Smooth muscle cell (in vitro differentiated cells): ENCODE results near the gene KRTAP5-4. TPM values are rescaled to one million over a fixed set of nuclear protein-coding genes. Genes with fewer than 3 reads are reported as not detected.
"Not testable (repeated sequence)": the region's sequence is repeated elsewhere in the genome, so short reads cannot be mapped to it uniquely, and the experiment has no call there.

Experiments
- DNase-seq: peaks from one replicate; lab custom pipeline; 2025; ENCODE audit not compliant: unreplicated experiment; lab: John Stamatoyannopoulos, UW
- H2AFZ ChIP-seq: fragments of 200-600 bp; sonication (generic); 2 replicates; pipeline ENCODE4 v1.6.0; 2016; ENCODE audit warnings: antibody characterized with exemption, low read depth, mild to moderate bottlenecking
- H3F3A ChIP-seq: fragments of 200-600 bp; sonication (generic); 2 replicates; pipeline ENCODE4 v1.6.0; 2017; ENCODE audit warnings: antibody characterized with exemption, low read depth
- H3K27ac ChIP-seq: fragments of 200-600 bp; sonication (generic); 2 replicates; pipeline ENCODE4 v1.5.1; 2016; ENCODE audit warnings: low read depth, mild to moderate bottlenecking
- H3K27me3 ChIP-seq: fragments of 200-600 bp; sonication (generic); 2 replicates; pipeline ENCODE4 v1.6.1; 2016; ENCODE audit warnings: low read depth, mild to moderate bottlenecking
- H3K36me3 ChIP-seq: fragments of 200-600 bp; sonication (generic); 2 replicates; pipeline ENCODE4 v1.5.1; 2016; ENCODE audit warnings: low read depth
- H3K4me1 ChIP-seq: fragments of 200-600 bp; sonication (generic); 2 replicates; pipeline ENCODE4 v1.5.1; 2016; ENCODE audit warnings: low read depth
- H3K4me2 ChIP-seq: fragments of 200-600 bp; sonication (generic); 2 replicates; pipeline ENCODE4 v1.6.0; 2016; ENCODE audit warnings: mild to moderate bottlenecking
- H3K4me3 ChIP-seq: fragments of 200-600 bp; sonication (generic); 2 replicates; pipeline ENCODE4 v1.5.1; 2016; ENCODE audit warnings: mild to moderate bottlenecking
- H3K79me2 ChIP-seq: fragments of 200-600 bp; sonication (generic); 2 replicates; pipeline ENCODE4 v1.6.0; 2016; ENCODE audit warnings: low read depth, mild to moderate bottlenecking
- H3K9ac ChIP-seq: fragments of 200-600 bp; sonication (generic); 2 replicates; pipeline ENCODE4 v1.6.0; 2016; ENCODE audit warnings: low read depth
- H3K9me3 ChIP-seq: fragments of 200-600 bp; sonication (generic); replicated peaks from 2 replicates; pipeline ENCODE4 v1.5.1; 2016; ENCODE audit warnings: low read depth
- H4K20me1 ChIP-seq: fragments of 200-600 bp; sonication (generic); 2 replicates; pipeline ENCODE4 v1.6.0; 2016; ENCODE audit warnings: low read depth
- WGBS: methylation state at CpG from one replicate; pipeline ENCODE4 v1.1.7; 2016; ENCODE audit warnings: low lambda C conversion rate; 5-methylcytosine and 5-hydroxymethylcytosine counted together
- polyA plus RNA-seq: library from polyadenylated mRNA; unstranded; fragments of >200 nt; fragmentation: Nextera tagmentation; extraction: Ambion mirVana; gene quantifications from 2 replicates; pipeline ENCODE4 v1.2.1, GENCODE V29; 2016
- total RNA-seq: library from RNA; depleted of rRNA; stranded (reverse); fragments of >200 nt; gene quantifications from 2 replicates; pipeline ENCODE4 v1.2.3, GENCODE V29; 2014
- TF ChIP-seq, protein P1 (sequence below): fragments of 200-600 bp; sonication (generic); IDR thresholded peaks from 2 replicates; pipeline ENCODE4 v1.5.1; 2017; ENCODE audit warnings: borderline replicate concordance, mild to moderate bottlenecking, antibody characterized with exemption; ENCODE audit not compliant: insufficient read depth, poor library complexity, severe bottlenecking

The KRTAP5-4 gene
- total and polyA plus RNA-seq, 2 experiments from 2014 or later, result not detected

GRCh38 chr11:1592628-1593027 is 29.3 kb downstream of the KRTAP5-4 start:
- Histone ChIP-seq H3F3A (no peaks in the 10 kb centered on the region), H3K4me2 (no peak overlapping the region), H3K9ac (no peak overlapping the region), H3K27me3 (peaks cover 28% of the 10 kb centered on the region), H3K79me2 (no peaks in the 10 kb centered on the region), H4K20me1 (no peaks in the 10 kb centered on the region), H3K36me3 (no peaks in the 10 kb centered on the region), H2AFZ (no peak overlapping the region), H3K27ac (no peak overlapping the region), H3K4me3 (no peak overlapping the region), H3K9me3 (no peaks in the 10 kb centered on the region), H3K4me1 (no peaks in the 10 kb centered on the region)
- TF ChIP-seq, protein P1, sequence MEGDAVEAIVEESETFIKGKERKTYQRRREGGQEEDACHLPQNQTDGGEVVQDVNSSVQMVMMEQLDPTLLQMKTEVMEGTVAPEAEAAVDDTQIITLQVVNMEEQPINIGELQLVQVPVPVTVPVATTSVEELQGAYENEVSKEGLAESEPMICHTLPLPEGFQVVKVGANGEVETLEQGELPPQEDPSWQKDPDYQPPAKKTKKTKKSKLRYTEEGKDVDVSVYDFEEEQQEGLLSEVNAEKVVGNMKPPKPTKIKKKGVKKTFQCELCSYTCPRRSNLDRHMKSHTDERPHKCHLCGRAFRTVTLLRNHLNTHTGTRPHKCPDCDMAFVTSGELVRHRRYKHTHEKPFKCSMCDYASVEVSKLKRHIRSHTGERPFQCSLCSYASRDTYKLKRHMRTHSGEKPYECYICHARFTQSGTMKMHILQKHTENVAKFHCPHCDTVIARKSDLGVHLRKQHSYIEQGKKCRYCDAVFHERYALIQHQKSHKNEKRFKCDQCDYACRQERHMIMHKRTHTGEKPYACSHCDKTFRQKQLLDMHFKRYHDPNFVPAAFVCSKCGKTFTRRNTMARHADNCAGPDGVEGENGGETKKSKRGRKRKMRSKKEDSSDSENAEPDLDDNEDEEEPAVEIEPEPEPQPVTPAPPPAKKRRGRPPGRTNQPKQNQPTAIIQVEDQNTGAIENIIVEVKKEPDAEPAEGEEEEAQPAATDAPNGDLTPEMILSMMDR, result no peak
- WGBS, result 90% methylated on average over 9 of the region's 9 CpGs
- no peak for DNase-seq

DNA sequence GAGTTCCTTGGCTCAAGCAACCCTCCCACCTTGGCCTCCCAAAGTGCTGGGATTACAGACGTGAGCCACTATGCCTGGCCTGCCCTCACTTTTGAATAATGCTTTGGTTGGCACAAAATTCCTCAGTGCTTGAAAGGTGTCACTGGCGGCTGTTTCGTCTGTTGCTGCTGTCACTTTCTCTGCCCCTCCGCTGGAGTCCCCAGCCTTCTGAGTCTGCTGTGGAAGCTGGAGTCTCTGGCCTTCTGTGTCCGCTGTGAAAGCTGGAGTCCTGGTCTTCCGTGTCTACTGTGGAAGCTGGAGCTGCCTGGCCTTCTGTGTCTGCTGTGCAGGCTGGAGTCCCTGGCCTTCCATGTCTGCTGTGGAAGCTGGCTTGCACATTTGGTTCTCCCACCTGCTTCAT is 31.9 kb downstream of the KRTAP5-4 start:
- DNase-seq, result no peak
- Histone ChIP-seq H3K4me2 (no peak overlapping the region), H3K36me3 (no peaks in the 10 kb centered on the region), H3K79me2 (no peaks in the 10 kb centered on the region), H3K4me1 (no peaks in the 10 kb centered on the region), H3K27me3 (peaks cover 18% of the 10 kb centered on the region), H3F3A (no peaks in the 10 kb centered on the region), H4K20me1 (no peaks in the 10 kb centered on the region), H3K9ac (no peak overlapping the region), H2AFZ (no peak overlapping the region), H3K9me3 (no peaks in the 10 kb centered on the region), H3K4me3 (no peak overlapping the region), H3K27ac (no peak overlapping the region)
- TF ChIP-seq, protein P1, result no peak
- WGBS, result 87% methylated on average over 6 of the region's 6 CpGs

- H3K9me3 ChIP-seq, H3K9ac ChIP-seq, H3F3A ChIP-seq, H3K4me3 ChIP-seq, H4K20me1 ChIP-seq, H3K36me3 ChIP-seq, DNase-seq, H2AFZ ChIP-seq, H3K4me2 ChIP-seq, H3K4me1 ChIP-seq, H3K79me2 ChIP-seq, H3K27ac ChIP-seq: not testable (repeated sequence)
- peaks cover 17% of the 10 kb centered on the region for H3K27me3 ChIP-seq
- WGBS, result 53% methylated on average over 8 of the region's 10 CpGs
These were observed 32.6 kb downstream of the KRTAP5-4 start for GRCh38 chr11:1589191-1589963.

GRCh38 chr11:1586699-1587098 is 35.2 kb downstream of the KRTAP5-4 start:
- Histone ChIP-seq H2AFZ (no peak overlapping the region), H3K27ac (no peak overlapping the region), H3K4me1 (no peaks in the 10 kb centered on the region), H3K27me3 (peaks cover 6% of the 10 kb centered on the region), H4K20me1 (no peaks in the 10 kb centered on the region), H3K4me2 (no peak overlapping the region), H3K79me2 (no peaks in the 10 kb centered on the region), H3K9ac (no peak overlapping the region), H3F3A (no peaks in the 10 kb centered on the region), H3K9me3 (no peaks in the 10 kb centered on the region), H3K36me3 (no peaks in the 10 kb centered on the region), H3K4me3 (no peak overlapping the region)
- WGBS, result 61% methylated on average over 2 of the region's 2 CpGs
- TF ChIP-seq, protein P1, result no peak
- no peak for DNase-seq

DNA sequence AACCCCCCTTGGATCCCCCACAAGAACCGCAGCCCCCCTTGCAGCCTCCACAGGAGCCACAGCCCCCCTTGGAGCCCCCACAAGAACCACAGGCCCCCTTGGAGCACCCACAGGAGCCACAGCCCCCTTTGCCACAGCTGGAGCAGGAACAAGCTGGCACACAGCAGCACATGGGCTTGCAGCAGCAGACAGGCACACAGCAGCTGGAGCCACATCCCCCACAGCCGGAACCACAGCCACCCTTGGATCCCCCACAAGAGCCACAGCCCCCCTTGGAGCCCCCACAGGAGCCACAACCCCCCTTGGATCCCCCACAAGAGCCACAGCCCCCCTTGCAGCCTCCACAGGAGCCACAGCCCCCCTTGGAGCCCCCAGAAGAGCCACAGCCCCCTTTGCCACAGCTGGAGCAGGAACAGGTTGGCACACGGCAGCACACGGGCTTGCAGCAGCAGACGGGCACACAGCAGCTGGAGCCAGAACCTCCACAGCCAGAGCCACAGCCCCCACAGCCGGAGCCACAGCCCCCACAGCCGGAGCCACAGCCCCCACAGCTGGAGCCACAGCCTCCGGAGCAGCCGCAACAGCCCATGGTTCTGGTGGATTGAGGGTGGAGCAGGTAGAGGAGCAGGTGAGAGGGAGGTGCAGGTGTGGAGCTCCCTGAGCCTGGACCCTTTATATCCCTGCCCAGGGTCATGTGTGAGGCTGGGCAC is 37.1 kb downstream of the KRTAP5-4 start, which contains the start of gene KRTAP5-1:
KRTAP5-1 (minus strand) TSS at position 623 of the 710 bp plus-strand sequence; CDS start at position 589, 34 bp downstream.
- H3F3A ChIP-seq, H3K79me2 ChIP-seq, H4K20me1 ChIP-seq, H3K27me3 ChIP-seq, H3K4me1 ChIP-seq, H2AFZ ChIP-seq, H3K4me2 ChIP-seq, H3K4me3 ChIP-seq, H3K9me3 ChIP-seq, H3K9ac ChIP-seq, H3K27ac ChIP-seq, DNase-seq, H3K36me3 ChIP-seq: not testable (repeated sequence)
- WGBS, result 89% methylated on average over 9 of the region's 9 CpGs

DNA sequence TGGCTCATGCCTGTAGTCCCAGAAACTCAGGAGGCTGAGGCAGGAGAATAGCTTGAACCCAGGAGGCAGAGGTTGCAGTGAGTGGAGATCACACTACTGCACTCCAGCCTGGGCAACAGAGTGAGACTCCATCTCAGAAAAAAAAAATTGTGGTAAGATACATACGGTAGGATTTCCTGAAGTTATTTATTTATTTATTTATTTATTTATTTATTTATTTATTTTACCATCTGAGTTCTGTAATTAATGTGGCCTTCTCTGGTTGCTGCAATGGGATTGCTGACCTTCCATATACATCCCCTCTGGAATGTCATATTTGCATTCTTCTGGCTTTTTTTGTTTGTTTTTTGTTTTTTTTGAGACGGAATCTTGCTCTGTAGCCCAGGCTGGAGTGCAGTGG is 39.0 kb downstream of the KRTAP5-4 start:
- H3K27me3 ChIP-seq, DNase-seq, H3K4me1 ChIP-seq, H3K4me3 ChIP-seq, H3F3A ChIP-seq, H2AFZ ChIP-seq, H3K9me3 ChIP-seq, H3K4me2 ChIP-seq, H4K20me1 ChIP-seq, H3K36me3 ChIP-seq, H3K27ac ChIP-seq, H3K9ac ChIP-seq, H3K79me2 ChIP-seq: not testable (repeated sequence)
- 77% methylated on average over 2 of the region's 2 CpGs for WGBS
